HG02798 (cell line): ENCODE results near the gene NPAS1.
A peak's percentile ranks its signal among the peaks of the same experiment; 100 is the strongest.
"Not testable (repeated sequence)": the region's sequence is repeated elsewhere in the genome, so short reads cannot be mapped to it uniquely, and the experiment has no call there.

Experiments
- ATAC-seq: cut with Tn5 transposase; IDR thresholded peaks from one replicate; pipeline ENCODE4 v1.9.1; 2021; ENCODE audit warnings: mild to moderate bottlenecking; ENCODE audit not compliant: unreplicated experiment, poor library complexity

The NPAS1 gene

DNA sequence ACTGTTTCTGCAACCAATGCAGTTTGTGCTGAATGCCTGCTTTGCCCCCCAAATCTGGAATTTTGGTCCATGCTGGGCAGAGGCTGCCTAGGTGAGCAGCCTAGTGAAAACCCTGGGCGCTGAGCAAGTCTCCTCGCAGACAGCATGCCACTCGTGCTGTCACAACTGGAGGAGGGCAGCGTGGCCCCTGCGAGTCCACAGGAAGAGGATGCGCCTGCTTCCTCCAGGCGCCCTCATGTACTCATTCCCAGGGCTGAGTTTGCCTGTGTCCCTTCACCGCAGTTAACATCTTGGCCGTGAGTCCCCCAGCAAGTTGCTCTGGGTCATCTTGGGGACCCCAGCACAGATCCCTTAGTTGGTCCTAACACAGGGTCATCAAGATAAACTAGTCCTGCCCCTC is 55.0 kb downstream of the NPAS1 start:
- ATAC-seq, result no peak

DNA sequence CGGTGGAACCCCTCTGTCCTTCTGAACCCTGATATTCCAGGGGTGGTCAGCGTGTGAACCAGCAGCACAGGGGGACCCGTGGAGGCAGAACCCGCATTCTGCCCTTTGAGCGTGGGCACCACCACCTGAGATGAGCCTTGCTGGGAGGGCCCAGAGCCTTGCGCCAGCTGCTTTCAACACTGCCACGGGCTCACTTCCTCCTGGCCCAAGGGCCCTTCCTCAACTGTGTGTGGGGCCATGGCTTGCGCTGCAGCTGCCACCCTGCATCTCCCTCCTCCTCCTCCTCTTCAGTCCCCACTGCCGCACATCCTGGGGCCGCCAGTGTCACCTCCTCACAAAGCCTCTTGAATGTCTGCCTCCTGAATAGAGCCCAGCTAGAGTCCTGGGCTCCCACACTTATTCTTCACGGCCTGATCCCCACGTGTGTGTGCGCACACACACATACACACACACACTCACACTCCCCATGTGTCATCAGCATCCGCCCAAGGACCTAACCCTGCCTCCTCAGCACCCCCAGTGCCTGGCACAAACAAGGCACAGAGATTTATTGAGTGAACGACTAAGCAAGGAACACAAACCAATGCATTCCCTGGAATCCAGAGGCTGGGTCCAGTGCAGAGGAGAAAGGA is 55.7 kb downstream of the NPAS1 start:
- no peak for ATAC-seq

- ATAC-seq, result no peak
These were observed 56.3 kb downstream of the NPAS1 start for GRCh38 chr19:47075941-47076340.

DNA sequence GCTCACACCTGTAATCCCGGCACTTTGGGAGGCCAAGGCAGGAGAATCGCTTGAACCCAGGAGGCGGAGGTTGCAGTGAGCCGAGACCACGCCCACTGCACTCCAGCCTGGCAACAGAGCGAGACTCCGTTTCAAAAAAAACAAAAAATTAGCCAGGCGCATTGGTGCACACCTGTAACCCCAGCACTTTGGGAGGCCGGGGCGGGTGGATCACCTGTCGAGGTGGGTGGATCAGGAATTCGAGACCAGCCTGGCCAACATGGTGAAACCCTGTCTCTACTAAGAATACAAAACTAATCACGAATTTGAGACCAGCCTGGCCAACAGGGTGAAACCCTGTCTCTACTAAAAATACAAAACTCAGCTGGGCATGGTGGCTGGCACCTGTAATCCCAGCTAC is 58.7 kb downstream of the NPAS1 start:
- ATAC-seq, result not testable (repeated sequence)

DNA sequence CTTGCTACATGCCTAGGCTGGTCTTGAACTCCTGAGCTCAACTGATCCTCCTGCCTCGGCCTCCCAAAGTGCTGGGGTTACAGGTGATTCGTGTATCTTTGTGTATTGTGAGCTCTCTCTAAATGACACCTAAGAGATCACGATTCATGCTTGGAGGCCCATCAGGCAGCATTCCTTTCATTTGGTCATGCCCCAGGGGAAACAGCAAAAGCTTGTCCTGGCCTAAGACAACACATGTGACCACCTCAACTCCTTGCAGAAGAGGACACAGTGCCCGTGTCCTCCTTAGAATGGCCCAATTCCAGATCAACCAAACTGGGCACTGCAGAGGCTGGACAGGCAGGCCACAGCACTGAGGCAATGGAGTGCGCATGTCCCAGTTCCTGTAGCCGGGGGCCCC is 61.5 kb downstream of the NPAS1 start:
- ATAC-seq, result no peak

DNA sequence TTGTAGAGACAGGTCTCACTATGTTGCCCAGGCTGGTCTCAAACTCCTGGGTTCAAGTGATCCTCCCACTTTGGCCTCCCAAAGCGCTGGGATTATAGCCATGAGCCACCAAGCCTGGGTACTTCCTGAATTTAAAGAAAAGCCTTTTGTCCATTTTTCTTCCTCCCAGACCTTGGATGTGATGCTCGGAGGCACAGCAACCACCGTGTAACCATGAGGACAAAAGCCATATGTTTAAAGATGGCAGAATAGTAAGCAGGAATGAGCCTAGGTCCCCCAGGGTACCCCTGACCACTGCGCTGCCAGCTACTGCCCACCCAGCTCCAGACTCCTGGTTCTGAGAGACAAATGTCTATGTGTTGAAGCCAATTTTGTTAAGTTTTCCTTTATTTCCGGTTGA is 62.9 kb downstream of the NPAS1 start:
- ATAC-seq, result no peak

- ATAC-seq, result no peak
These were observed 65.3 kb downstream of the NPAS1 start for GRCh38 chr19:47084879-47085439.

DNA sequence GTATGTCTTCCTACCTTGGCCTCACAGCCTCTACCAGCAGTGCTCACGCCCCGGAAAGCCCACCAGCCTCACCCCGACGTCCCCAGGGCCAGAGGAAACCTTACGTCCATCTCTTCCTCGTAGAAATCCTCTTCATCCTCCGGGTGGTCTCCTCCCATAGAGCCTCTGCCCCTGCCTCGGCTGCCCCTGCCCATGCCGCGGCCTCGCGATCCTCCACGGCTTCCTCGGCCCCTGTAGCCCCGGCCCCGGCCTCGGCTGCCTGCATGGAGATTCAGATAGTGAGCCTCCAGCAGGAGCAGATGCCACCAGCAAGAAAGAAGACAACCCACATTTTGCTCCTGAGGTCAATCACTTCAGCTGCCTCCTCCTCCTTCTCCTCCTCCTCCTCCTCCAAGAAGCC is 66.6 kb downstream of the NPAS1 start:
- ATAC-seq, result no peak

- ATAC-seq, result no peak
These were observed 70.2 kb downstream of the NPAS1 start for GRCh38 chr19:47089767-47090350.

DNA sequence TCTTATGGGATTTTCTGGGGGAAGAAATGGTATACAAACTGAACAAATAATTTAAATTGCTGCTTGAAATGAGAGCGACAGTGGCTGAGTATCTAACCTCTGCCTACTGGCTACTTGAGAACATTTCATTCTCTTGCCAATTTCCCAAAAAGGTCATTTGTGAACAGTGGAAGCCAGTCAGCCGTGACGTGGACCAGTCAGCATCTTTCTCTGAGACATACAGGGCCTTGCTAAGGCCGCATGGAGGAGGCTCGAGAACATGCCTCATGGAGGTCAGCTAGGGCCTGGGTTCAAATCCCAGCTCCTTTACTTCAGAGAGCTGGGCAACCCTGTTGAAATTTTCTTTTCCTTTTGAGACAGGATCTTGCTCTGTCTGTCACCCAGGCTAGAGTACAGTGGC is 73.6 kb downstream of the NPAS1 start:
- no peak for ATAC-seq

- peak; percentile 39 for ATAC-seq
These were observed 74.2 kb downstream of the NPAS1 start for GRCh38 chr19:47093841-47094240.

GRCh38 chr19:47094557-47095475 is 75.2 kb downstream of the NPAS1 start:
- ATAC-seq, result no peak
